WTC11 (cell line): Measurements from ENCODE around the gene ERCC8. TPM values are rescaled to one million over a fixed set of nuclear protein-coding genes. Genes with fewer than 3 reads are reported as not detected.
"Not testable (repeated sequence)": the region's sequence is repeated elsewhere in the genome, so short reads cannot be mapped to it uniquely, and the experiment has no call there.

ENCODE experiments used
- ATAC-seq: fragments of 200-7000 bp; cut with Tn5 transposase; 2 replicates; pipeline ENCODE4 v1.10.0; 2021; ENCODE audit warnings: mild to moderate bottlenecking, moderate library complexity
- CTCF ChIA-PET: fragments of 300-600 bp; sonication (Branson Sonifier 250); formaldehyde crosslinking; loops from one replicate; lab custom pipeline; 2021; ENCODE audit warnings: antibody characterized with exemption; lab: Charles Lee
- POLR2A ChIA-PET: fragments of 350-600 bp; sonication (Branson Sonifier 250); formaldehyde crosslinking; loops from one replicate; lab custom pipeline; 2021; ENCODE audit warnings: antibody characterized with exemption; lab: Charles Lee
- DNase-seq: peaks from one replicate; pipeline ENCODE4 v3.0.0; 2021; ENCODE audit warnings: low spot score
- H3K27ac Mint-ChIP-seq: 2 replicates; pipeline ENCODE4 v1.8.0; 2021; ENCODE audit warnings: mixed read lengths
- H3K27me3 Mint-ChIP-seq: 2 replicates; pipeline ENCODE4 v1.8.0; 2021; ENCODE audit warnings: low read depth, mild to moderate bottlenecking, moderate library complexity, mixed read lengths
- H3K36me3 Mint-ChIP-seq: 2 replicates; pipeline ENCODE4 v1.8.0; 2021; ENCODE audit warnings: mixed read lengths
- H3K4me1 Mint-ChIP-seq: 2 replicates; pipeline ENCODE4 v1.8.0; 2022; ENCODE audit warnings: mixed read lengths
- H3K4me3 Mint-ChIP-seq: 2 replicates; pipeline ENCODE4 v1.8.0; 2021; ENCODE audit warnings: mild to moderate bottlenecking, moderate library complexity, mixed read lengths
- H3K9me3 Mint-ChIP-seq: 2 replicates; pipeline ENCODE4 v1.8.0; 2021; ENCODE audit warnings: mixed read lengths
- GTF2I ChIP-seq: fragments of 250-450 bp; sonication (Bioruptor Pico); conservative IDR thresholded peaks from 2 replicates; pipeline ENCODE4 v1.4.0; 2021; ENCODE audit warnings: mild to moderate bottlenecking
- JAZF1 ChIP-seq: fragments of 250-450 bp; sonication (Bioruptor Pico); IDR thresholded peaks from 2 replicates; pipeline ENCODE4 v1.9.0; 2021; ENCODE audit warnings: moderate library complexity, mild to moderate bottlenecking, inconsistent platforms
- MXD4 ChIP-seq: fragments of 250-450 bp; sonication (Bioruptor Pico); IDR thresholded peaks from 2 replicates; pipeline ENCODE4 v1.8.0; 2021; ENCODE audit warnings: mild to moderate bottlenecking, moderate library complexity, borderline replicate concordance
- NFATC4 ChIP-seq: fragments of 250-450 bp; sonication (Bioruptor Pico); IDR thresholded peaks from 2 replicates; pipeline ENCODE4 v1.9.0; 2021; ENCODE audit warnings: mild to moderate bottlenecking
- NR3C1 ChIP-seq: sonication (generic); formaldehyde crosslinking; conservative IDR thresholded peaks from 2 replicates; pipeline ENCODE4 v1.8.1; 2023; ENCODE audit warnings: low read depth, mild to moderate bottlenecking, missing genetic modification reagents
- RORB ChIP-seq: fragments of 250-450 bp; sonication (Bioruptor Pico); IDR thresholded peaks from 2 replicates; pipeline ENCODE4 v1.9.0; 2021; ENCODE audit warnings: mild to moderate bottlenecking
- SOX15 ChIP-seq: fragments of 250-450 bp; sonication (Bioruptor Pico); IDR thresholded peaks from 2 replicates; pipeline ENCODE4 v1.9.0; 2021; ENCODE audit warnings: mild to moderate bottlenecking
- ZBTB21 ChIP-seq: sonication (generic); formaldehyde crosslinking; IDR thresholded peaks from 2 replicates; pipeline ENCODE4 v1.8.1; 2023; ENCODE audit warnings: mild to moderate bottlenecking, missing genetic modification reagents, borderline replicate concordance
- ZNF219 ChIP-seq: sonication (generic); formaldehyde crosslinking; IDR thresholded peaks from 2 replicates; pipeline ENCODE4 v1.8.0; 2023; ENCODE audit warnings: missing genetic modification reagents, mild to moderate bottlenecking, borderline replicate concordance
- ZNF263 ChIP-seq: sonication (generic); formaldehyde crosslinking; IDR thresholded peaks from 2 replicates; pipeline ENCODE4 v1.8.1; 2022; ENCODE audit warnings: low read depth, mild to moderate bottlenecking, moderate library complexity, missing genetic modification reagents
- ZNF396 ChIP-seq: fragments of 250-450 bp; sonication (Bioruptor Pico); IDR thresholded peaks from 2 replicates; pipeline ENCODE4 v1.8.0; 2021; ENCODE audit warnings: mild to moderate bottlenecking, moderate library complexity, borderline replicate concordance
- ZNF416 ChIP-seq: fragments of 250-450 bp; sonication (Bioruptor Pico); IDR thresholded peaks from 2 replicates; pipeline ENCODE4 v1.9.0; 2021; ENCODE audit warnings: mild to moderate bottlenecking, inconsistent platforms
- total RNA-seq: library from RNA; stranded (reverse); gene quantifications from 3 replicates; pipeline ENCODE4 v1.2.3, GENCODE V29; 2021
- TF ChIP-seq, protein P1 (sequence below): fragments of 250-450 bp; sonication (Bioruptor Pico); IDR thresholded peaks from 2 replicates; pipeline ENCODE4 v2.1.2; 2022; ENCODE audit warnings: mild to moderate bottlenecking, moderate library complexity
- TF ChIP-seq, protein P2 (sequence below): fragments of 200-600 bp; IDR thresholded peaks from 2 replicates; pipeline ENCODE4 v1.8.0; 2022; ENCODE audit warnings: antibody characterized with exemption
- TF ChIP-seq, protein P3 (sequence below): sonication (generic); formaldehyde crosslinking; IDR thresholded peaks from 2 replicates; pipeline ENCODE4 v1.8.0; 2023; ENCODE audit warnings: missing genetic modification reagents, mild to moderate bottlenecking, borderline replicate concordance
- TF ChIP-seq, protein P4 (sequence below): sonication (generic); formaldehyde crosslinking; IDR thresholded peaks from 2 replicates; pipeline ENCODE4 v1.8.1; 2022; ENCODE audit warnings: low read depth, missing genetic modification reagents, borderline replicate concordance
- TF ChIP-seq, protein P5 (sequence below): sonication (generic); formaldehyde crosslinking; conservative IDR thresholded peaks from 2 replicates; pipeline ENCODE4 v1.8.1; 2022; ENCODE audit warnings: mild to moderate bottlenecking, missing genetic modification reagents
- TF ChIP-seq, protein P6 (sequence below): sonication (generic); formaldehyde crosslinking; IDR thresholded peaks from 2 replicates; pipeline ENCODE4 v1.8.1; 2023; ENCODE audit warnings: mild to moderate bottlenecking, missing genetic modification reagents, borderline replicate concordance

The ERCC8 gene
- total RNA-seq, 1 experiment from 2014 or later = 14.6 TPM

DNA sequence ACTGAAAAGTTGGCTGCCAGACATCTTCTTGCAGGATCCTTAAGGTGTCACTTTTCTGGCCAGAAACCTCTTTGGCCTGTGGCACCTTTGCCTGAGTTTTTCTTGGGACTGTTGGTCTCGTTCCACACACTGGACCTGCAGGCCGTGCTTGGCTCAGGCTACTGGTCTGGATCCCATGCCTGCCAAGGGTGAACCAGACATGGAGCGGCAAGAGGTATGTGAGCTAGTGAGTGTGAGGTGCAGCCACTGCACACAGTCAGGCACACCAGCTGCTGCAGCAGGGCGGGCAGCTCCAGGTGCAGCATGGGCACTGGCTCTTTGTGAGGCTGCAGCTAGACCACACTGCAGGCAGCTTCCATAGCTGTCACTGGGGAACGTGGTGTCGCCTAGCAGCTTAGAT, 48.0 kb upstream of the ERCC8 start (continued):
- TF ChIP-seq, protein P1, sequence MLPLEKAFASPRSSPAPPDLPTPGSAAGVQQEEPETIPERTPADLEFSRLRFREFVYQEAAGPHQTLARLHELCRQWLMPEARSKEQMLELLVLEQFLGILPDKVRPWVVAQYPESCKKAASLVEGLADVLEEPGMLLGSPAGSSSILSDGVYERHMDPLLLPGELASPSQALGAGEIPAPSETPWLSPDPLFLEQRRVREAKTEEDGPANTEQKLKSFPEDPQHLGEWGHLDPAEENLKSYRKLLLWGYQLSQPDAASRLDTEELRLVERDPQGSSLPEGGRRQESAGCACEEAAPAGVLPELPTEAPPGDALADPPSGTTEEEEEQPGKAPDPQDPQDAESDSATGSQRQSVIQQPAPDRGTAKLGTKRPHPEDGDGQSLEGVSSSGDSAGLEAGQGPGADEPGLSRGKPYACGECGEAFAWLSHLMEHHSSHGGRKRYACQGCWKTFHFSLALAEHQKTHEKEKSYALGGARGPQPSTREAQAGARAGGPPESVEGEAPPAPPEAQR (CRISPR knock-in tag) = no peak
- TF ChIP-seq NFATC4 (no peak), ZNF263 (CRISPR knock-in tag) (no peak), JAZF1 (CRISPR knock-in tag) (no peak), ZNF416 (CRISPR knock-in tag) (no peak)
- TF ChIP-seq, protein P2, sequence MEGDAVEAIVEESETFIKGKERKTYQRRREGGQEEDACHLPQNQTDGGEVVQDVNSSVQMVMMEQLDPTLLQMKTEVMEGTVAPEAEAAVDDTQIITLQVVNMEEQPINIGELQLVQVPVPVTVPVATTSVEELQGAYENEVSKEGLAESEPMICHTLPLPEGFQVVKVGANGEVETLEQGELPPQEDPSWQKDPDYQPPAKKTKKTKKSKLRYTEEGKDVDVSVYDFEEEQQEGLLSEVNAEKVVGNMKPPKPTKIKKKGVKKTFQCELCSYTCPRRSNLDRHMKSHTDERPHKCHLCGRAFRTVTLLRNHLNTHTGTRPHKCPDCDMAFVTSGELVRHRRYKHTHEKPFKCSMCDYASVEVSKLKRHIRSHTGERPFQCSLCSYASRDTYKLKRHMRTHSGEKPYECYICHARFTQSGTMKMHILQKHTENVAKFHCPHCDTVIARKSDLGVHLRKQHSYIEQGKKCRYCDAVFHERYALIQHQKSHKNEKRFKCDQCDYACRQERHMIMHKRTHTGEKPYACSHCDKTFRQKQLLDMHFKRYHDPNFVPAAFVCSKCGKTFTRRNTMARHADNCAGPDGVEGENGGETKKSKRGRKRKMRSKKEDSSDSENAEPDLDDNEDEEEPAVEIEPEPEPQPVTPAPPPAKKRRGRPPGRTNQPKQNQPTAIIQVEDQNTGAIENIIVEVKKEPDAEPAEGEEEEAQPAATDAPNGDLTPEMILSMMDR = no peak

DNA sequence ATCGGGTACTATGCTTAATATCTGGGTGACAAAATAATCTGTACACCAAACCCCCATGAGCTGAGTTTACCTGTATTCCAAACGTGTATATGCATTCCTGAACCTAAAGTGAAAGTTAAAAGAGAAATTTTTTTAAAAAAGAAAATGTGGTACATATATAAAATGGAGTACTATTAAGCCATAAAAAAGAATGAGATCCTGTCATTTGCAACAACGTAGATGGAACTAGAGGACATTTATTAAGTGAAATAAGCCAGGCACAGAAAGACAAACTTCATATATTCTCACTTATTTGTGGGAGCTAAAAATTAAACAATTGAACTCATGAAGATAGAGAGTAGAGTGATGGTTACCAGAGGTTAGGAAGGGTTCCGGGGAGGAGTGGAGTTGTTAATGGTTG, 44.9 kb upstream of the ERCC8 start:
- CTCF ChIA-PET = no interaction called here
- ATAC-seq (no peak), DNase-seq (no peak)
- H3K4me1 Mint-ChIP-seq = no peaks in the 10 kb centered on the region
- H3K9me3 Mint-ChIP-seq = peaks cover 65% of the 10 kb centered on the region
- POLR2A ChIA-PET = no interaction called here
- H3K27ac Mint-ChIP-seq = no peak overlapping the region
- no peaks in the 10 kb centered on the region for H3K27me3 Mint-ChIP-seq
- TF ChIP-seq, protein P3, sequence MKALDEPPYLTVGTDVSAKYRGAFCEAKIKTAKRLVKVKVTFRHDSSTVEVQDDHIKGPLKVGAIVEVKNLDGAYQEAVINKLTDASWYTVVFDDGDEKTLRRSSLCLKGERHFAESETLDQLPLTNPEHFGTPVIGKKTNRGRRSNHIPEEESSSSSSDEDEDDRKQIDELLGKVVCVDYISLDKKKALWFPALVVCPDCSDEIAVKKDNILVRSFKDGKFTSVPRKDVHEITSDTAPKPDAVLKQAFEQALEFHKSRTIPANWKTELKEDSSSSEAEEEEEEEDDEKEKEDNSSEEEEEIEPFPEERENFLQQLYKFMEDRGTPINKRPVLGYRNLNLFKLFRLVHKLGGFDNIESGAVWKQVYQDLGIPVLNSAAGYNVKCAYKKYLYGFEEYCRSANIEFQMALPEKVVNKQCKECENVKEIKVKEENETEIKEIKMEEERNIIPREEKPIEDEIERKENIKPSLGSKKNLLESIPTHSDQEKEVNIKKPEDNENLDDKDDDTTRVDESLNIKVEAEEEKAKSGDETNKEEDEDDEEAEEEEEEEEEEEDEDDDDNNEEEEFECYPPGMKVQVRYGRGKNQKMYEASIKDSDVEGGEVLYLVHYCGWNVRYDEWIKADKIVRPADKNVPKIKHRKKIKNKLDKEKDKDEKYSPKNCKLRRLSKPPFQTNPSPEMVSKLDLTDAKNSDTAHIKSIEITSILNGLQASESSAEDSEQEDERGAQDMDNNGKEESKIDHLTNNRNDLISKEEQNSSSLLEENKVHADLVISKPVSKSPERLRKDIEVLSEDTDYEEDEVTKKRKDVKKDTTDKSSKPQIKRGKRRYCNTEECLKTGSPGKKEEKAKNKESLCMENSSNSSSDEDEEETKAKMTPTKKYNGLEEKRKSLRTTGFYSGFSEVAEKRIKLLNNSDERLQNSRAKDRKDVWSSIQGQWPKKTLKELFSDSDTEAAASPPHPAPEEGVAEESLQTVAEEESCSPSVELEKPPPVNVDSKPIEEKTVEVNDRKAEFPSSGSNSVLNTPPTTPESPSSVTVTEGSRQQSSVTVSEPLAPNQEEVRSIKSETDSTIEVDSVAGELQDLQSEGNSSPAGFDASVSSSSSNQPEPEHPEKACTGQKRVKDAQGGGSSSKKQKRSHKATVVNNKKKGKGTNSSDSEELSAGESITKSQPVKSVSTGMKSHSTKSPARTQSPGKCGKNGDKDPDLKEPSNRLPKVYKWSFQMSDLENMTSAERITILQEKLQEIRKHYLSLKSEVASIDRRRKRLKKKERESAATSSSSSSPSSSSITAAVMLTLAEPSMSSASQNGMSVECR = no peak
- peak; percentile 68; the same call in 1 of the 2 replicates for TF ChIP-seq GTF2I
- TF ChIP-seq, all 79 proteins: peak for 1
- no peak overlapping the region for H3K4me3 Mint-ChIP-seq
- H3K36me3 Mint-ChIP-seq = peaks cover 47% of the 10 kb centered on the region

DNA sequence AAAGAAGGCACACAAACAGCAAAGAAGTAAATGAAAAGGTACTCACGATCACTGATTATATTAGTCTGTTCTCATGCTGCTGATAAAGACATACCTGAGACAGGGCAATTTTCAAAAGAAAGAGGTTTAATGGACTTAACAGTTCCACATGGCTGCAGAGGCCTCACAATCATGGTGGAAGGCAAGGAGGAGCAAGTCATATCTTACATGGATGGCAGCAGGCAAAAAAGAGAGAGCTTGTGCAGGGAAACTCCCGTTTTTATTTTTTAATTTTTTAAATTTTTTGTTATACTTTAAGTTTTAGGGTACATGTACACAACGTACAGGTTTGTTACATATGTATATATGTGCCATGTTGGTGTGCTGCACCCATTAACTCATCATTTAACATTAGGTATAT, 37.3 kb upstream of the ERCC8 start:
- H3K27ac Mint-ChIP-seq, DNase-seq, H3K4me3 Mint-ChIP-seq, H3K4me1 Mint-ChIP-seq, ATAC-seq, POLR2A ChIA-PET, H3K27me3 Mint-ChIP-seq: not testable (repeated sequence)
- CTCF ChIA-PET = interaction anchor here (0.6 kb wide), 1 partner anchor 1093 kb away, joined by 3 read pairs; no protein-coding TSS in a partner anchor
- Mint-ChIP-seq H3K36me3 (peaks cover 29% of the 10 kb centered on the region), H3K9me3 (peaks cover 47% of the 10 kb centered on the region)

DNA sequence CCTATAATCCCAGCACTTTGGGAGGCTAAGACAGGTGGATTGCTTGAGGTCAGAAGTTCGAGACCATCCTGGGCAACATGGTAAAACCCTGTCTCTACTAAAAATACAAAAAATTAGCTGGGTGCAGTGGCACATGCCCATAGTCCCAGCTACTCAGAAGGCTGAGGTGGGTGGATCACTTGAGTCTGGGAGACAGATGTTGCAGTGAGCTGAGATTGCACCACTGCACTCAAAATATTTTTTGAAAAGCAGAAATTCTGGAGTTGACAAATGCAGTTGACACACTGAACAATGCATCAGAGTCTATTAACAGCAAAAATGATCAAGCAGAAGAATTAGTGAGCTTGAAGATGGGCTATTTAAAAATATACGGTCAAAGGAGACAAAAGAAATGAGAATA, 35.6 kb upstream of the ERCC8 start:
- ChIA-PET POLR2A (no interaction called here), CTCF (no interaction called here)
- Mint-ChIP-seq H3K27me3 (no peaks in the 10 kb centered on the region), H3K27ac (no peak overlapping the region), H3K9me3 (peaks cover 32% of the 10 kb centered on the region), H3K36me3 (peaks cover 15% of the 10 kb centered on the region), H3K4me1 (no peaks in the 10 kb centered on the region), H3K4me3 (no peak overlapping the region)
- ATAC-seq = no peak
- no peak for DNase-seq
- TF ChIP-seq ZBTB21 (CRISPR knock-in tag) = no peak
- no peak for TF ChIP-seq RORB (CRISPR knock-in tag)
- no peak for TF ChIP-seq SOX15 (CRISPR knock-in tag)
- TF ChIP-seq, protein P4, sequence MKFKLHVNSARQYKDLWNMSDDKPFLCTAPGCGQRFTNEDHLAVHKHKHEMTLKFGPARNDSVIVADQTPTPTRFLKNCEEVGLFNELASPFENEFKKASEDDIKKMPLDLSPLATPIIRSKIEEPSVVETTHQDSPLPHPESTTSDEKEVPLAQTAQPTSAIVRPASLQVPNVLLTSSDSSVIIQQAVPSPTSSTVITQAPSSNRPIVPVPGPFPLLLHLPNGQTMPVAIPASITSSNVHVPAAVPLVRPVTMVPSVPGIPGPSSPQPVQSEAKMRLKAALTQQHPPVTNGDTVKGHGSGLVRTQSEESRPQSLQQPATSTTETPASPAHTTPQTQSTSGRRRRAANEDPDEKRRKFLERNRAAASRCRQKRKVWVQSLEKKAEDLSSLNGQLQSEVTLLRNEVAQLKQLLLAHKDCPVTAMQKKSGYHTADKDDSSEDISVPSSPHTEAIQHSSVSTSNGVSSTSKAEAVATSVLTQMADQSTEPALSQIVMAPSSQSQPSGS (CRISPR knock-in tag) = no peak
- no peak for TF ChIP-seq NR3C1 (CRISPR knock-in tag)
- no peak for TF ChIP-seq ZNF396
- TF ChIP-seq ZNF219 (CRISPR knock-in tag) = no peak
- TF ChIP-seq, protein P5, sequence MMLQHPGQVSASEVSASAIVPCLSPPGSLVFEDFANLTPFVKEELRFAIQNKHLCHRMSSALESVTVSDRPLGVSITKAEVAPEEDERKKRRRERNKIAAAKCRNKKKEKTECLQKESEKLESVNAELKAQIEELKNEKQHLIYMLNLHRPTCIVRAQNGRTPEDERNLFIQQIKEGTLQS (CRISPR knock-in tag) = no peak
- no peak for TF ChIP-seq JAZF1 (CRISPR knock-in tag)
- TF ChIP-seq MXD4 = no peak
- TF ChIP-seq, protein P6, sequence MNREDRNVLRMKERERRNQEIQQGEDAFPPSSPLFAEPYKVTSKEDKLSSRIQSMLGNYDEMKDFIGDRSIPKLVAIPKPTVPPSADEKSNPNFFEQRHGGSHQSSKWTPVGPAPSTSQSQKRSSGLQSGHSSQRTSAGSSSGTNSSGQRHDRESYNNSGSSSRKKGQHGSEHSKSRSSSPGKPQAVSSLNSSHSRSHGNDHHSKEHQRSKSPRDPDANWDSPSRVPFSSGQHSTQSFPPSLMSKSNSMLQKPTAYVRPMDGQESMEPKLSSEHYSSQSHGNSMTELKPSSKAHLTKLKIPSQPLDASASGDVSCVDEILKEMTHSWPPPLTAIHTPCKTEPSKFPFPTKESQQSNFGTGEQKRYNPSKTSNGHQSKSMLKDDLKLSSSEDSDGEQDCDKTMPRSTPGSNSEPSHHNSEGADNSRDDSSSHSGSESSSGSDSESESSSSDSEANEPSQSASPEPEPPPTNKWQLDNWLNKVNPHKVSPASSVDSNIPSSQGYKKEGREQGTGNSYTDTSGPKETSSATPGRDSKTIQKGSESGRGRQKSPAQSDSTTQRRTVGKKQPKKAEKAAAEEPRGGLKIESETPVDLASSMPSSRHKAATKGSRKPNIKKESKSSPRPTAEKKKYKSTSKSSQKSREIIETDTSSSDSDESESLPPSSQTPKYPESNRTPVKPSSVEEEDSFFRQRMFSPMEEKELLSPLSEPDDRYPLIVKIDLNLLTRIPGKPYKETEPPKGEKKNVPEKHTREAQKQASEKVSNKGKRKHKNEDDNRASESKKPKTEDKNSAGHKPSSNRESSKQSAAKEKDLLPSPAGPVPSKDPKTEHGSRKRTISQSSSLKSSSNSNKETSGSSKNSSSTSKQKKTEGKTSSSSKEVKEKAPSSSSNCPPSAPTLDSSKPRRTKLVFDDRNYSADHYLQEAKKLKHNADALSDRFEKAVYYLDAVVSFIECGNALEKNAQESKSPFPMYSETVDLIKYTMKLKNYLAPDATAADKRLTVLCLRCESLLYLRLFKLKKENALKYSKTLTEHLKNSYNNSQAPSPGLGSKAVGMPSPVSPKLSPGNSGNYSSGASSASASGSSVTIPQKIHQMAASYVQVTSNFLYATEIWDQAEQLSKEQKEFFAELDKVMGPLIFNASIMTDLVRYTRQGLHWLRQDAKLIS (CRISPR knock-in tag) = no peak
